Measurements from ENCODE around the gene ZNF792.
"Not testable (repeated sequence)": the region's sequence is repeated elsewhere in the genome, so short reads cannot be mapped to it uniquely, and the experiment has no call there.

ZNF792 gene

DNA sequence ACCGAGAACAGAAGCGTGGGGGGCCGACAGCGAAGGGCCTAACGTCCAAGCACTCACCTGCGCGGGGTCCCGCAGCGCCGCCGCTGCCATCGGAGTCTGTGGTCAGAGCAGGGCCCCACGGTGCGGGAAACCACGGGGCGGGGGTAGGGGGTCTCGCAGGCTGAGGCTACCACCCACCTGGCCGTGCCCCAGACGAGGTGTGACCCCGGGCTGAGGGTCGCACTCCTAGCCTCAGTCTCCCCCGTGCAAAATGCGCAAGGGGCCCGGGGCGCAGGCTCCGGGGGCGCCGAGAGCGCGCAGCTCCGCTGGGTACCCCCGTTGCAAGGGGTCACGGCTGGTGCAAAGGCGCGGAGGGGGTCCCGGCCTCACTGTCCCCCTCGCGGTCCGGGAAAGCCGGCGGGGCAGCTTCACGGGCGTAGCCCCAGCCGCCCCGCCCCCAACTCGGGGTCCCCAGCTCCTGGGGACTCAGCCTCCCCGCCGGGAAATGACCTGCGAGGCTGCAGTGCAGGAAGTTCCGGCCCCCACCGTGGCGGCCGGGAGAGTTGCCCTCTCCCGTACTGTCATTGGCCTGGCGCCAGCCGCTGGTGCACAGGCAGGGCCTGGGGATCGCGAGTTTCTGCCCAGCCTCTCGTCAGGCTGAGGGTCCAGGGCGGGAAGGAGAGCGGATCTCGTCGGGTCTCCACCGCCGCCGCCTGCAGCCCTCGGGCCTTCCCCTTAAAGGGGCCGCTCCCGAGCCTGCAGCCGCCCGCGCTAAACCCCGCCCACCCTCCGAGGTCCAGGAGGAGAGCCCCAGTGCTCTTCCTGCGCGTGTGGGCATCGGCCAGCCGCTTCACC is at the start of gene ZNF792:
TSS of gene ZNF792 (minus strand) at position 657 of the 834 bp plus-strand sequence. CDS start at position 90, 567 bp downstream.
- peak; percentile 63 to 72 for DNase-seq

DNA sequence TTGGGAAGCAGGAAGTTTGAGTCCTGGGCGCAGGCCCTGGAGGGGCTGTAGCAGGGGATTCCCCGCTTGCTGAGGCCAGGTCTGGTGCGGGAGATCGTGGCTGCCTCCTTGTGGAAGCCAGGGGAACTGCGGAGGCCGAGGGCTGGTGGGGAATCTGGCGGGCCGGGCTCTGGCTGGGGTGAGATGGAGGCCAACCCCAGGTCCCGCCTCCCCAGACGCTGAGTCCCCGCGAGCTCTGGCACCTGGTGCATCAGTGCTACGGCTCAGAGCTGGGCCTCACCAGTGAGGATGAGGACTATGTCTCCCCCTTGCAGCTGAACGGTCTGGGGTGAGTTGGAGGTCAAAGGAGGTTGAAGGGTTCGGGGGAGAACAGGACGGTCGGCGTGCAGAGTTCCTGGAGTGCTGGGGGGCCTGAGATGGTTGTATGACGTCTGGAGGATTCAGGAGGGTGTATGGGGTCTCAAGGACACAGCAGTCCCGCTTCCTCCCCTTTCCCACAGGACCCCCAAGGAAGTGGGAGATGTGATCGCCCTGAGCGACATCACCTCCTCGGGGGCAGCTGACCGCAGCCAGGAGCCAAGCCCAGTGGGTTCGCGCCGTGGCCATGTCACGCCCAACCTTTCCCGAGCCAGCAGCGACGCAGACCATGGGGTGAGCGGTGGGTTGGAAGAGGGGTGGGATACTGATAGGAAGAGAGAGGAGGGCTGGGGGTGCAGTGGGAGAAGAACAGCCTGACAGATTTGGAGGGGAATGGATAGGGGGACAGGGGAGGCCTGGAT is 49.2 kb upstream of the ZNF792 start:
- peak; percentile 84 to 88 for DNase-seq

DNA sequence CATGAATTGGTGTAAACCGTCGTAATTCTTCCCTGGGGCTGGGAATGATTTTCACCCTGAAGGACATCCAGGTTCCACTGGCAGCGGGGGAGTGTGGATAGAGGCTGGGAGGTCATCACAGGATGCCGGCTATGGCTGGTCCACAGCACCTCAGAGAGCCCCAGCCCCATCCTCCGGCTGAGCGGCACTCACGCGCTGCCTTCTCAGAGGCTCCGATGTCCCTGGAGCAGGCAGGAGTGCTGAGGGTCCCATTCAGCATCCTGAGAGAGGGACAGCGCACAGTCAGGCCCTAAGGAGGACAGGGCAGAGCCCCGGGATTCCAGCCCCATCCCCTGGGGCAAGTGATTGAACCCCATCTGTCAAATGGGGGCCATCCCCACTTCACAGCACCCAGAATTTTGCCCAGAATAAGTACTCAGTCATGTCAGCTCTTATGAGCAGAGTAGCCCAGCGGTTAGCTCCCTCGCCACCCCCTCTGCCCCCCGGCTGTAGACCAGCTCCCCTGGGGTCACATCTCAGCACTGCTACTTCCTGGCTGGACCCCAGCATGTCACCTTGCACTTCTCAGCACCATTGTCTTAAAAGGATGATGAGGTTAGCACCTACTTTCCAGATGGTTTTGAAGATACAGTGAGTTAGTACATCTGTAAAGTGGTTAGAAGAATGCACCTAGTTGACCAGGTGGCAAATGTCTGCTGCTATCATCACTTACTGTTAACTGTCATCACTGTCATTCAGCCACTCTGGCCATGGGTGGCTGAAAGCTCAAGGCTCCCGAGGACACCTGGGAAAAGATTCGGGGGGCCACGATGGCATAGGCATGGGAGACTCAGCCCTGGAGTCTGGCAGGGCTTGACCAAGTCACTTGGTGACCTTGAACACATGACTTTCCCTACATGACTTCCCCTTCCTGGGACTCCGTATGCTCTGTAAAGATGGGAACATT is 48.0 kb upstream of the ZNF792 start:
- DNase-seq = no peak

DNA sequence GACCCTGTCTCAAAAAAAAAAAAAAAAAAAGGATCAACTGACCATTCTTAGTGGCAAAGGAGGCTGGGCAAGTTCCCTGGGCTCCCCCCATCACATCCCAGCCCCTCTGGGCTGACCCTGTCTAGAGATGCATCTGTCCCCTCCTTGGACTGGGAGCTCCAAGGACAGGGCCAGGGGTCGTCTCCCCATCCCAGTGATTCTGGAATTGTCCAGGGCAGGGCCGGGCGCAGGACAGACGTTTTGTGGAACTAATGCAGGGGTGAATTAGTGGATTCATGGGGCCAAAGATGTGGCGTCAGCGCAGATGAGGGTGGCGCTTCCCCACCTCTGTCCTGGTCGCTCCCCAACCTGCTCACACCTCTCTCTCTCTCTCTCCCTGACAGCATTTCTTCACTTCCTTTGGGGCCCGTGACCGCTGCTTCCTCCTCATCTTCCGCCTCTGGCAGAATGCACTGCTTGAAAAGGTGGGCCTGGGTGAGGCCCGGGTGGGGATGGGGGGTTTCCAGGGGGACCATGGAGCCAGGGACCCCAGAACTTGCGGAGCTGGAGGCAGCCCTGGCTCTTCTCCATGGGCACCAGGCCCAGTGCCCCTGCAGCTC is 47.2 kb upstream of the ZNF792 start:
- DNase-seq = no peak

DNA sequence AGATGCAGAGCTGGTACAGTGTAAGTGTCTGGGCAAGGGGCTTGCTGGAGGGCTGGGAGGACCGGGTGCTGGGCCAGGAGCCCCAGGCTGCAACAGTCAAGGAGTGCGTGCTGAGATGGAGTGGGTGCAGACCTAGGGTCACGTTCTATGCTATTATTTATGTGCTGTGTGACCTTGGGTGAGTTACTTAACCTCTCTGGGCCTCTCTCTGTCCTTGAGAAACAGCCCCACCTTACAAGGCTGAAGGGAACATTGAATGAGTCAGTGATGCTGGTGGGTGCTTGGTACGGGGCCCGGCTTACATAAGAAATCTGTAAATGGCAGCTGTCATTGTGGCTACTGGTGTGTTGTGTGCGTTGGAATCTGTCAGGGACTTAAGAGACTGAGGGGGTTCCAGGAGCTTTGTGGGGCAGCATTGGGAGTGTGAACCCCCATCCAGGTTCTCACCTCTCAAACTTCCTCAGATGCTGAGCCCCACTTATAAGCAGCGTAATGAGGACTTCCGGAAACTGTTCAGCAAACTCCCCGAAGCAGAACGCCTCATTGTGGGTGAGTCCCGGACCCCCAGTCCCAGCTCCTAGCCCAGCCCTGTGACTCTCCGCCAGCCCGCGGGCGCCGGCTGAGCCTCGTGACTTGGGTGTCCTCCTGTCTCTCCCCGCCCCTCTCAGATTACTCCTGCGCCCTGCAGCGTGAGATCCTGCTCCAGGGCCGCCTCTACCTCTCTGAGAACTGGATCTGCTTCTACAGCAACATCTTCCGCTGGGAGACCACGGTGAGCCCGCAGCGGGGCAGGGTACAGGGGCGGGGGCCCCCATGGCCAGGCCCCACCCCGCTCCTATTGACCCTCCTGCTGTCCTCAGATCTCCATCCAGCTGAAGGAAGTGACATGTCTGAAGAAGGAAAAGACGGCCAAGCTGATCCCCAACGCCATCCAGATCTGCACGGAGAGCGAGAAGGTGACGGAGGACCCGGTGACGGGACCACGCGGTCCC is 45.7 kb upstream of the ZNF792 start:
- no peak for DNase-seq

DNA sequence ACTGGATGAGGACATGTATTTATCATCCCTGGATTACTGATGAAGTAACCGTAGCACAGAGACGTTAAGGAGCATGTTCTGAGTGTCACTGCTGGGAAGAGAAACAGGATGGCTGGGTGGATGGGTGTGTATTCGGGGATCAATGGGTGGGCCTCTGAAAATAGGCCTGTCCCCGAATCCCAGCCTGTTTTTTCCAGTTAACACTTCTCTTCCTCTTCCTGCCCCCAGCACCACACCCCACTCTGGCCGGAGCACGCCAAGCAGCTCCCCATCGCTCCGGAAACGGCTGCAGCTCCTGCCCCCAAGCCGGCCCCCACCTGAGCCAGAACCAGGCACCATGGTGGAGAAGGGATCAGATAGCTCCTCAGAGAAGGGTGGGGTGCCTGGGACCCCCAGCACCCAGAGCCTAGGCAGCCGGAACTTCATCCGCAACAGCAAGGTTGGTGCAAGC is 44.9 kb upstream of the ZNF792 start:
- no peak for DNase-seq

DNA sequence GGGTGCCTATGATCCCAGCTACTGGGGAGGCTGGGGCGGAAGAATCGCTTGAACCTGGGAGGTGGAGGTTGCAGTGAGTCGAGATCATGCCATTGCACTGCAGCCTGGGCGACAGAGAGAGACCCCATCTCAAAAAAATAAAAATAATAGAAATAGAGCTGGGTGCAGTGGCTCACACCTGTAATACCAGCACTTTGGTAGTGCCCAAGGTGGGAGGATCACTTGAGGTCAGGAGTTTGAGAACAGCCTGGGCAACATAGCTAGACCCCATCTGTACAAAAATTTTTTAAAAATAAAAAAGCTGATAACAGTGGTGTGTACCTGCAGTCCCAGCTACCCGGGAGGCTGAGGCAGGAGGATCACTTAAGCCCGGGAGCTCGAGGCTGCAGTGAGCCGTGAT is 43.4 kb upstream of the ZNF792 start:
- DNase-seq = not testable (repeated sequence)

DNA sequence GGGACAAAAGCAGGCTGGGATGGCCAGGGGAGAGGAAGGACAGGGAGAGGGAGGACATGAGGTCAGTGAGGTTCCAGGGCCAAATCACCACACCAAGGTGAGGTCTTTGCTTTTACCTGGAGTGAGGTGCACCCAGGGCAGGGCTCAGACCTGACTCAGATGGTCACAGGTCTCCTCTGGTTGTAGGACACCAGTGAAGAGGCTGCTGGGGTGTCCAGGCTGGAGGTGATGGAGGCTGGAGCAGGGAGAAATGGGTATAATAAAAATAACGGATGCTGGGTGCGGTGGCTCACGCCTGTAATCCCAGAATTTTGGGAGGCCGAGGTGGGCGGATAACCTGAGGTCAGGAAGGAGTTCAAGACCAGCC is 43.0 kb upstream of the ZNF792 start:
- DNase-seq = no peak

DNA sequence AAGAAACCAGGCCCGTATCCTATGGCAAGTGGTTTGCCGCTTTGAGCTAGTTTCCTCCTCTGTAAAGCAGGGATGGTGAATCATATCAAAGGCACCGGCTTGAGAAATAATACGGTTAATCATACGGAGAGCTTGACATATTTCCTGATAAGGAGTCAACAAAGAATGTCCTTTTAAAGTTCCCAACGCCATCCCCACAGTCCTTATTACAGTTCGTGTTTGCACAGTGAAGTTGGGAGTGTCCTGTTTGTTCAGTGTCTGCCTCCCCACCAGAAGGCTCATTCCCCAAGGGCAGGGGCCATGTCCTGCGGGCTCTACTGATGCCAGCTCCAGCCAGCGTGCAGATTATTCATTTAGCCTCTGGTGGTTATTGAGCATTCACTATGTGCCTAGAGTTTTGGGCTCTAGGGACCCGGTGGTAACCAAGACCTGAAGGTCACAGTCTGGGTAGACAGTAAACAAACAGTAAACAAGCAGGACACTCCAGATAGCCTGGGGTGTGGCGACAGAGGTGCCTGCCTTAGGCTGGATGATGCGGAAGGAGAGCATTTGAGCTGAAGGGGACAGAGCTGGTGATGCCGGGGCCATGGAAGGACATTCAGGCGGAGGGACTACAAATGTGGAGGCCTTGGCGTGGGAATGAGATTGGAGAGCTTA is 42.4 kb upstream of the ZNF792 start:
- DNase-seq = no peak

DNA sequence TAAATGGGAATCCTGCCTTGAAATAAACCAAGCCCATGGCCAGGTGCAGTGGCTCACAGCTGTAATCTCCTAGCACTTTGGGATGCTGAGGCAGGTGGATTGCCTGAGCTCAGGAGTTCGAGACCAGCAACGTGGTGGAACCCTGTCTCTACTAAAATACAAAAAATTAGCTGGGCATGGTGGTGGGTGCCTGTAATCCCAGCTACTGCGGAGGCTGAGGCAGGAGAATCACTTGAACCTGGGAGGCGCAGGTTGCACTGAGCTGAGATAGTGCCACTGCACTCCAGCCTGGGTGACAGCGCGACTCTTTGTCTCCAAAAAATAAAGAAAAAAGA is 41.9 kb upstream of the ZNF792 start:
- not testable (repeated sequence) for DNase-seq

DNA sequence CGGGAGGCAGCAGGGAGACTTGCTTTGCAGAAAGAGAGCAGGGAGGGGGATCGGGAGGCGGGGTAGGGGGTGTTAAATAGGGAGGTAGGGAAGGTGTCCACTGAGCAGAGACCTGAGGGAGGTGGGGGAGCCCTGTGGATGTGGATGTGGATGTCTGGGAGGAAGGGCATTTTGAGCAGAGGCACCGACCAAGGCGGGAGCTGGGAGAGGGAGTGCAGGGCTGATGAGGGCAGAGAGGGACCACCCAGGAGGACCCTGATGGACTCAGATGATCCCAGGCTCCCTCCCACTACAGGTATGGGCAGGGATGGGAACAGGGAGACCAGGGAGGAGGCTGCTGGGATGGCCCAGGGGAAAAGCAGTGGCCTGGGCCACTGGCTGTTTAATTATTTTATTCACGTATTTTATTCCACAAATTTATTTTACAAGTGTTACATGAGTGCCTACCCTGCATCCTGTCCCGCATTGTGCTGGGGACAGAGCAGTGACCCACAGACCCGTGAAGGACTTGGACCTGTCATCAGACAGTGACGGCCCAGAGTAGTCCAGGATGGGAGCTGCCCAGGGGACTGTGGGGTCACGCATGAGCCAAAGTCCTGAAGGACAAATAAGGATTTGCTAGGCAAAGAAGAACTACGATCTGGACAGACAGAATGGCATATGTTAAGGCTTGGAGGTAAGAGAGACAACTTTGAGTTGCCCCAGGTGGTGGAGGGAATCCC is 41.4 kb upstream of the ZNF792 start:
- no peak for DNase-seq

DNA sequence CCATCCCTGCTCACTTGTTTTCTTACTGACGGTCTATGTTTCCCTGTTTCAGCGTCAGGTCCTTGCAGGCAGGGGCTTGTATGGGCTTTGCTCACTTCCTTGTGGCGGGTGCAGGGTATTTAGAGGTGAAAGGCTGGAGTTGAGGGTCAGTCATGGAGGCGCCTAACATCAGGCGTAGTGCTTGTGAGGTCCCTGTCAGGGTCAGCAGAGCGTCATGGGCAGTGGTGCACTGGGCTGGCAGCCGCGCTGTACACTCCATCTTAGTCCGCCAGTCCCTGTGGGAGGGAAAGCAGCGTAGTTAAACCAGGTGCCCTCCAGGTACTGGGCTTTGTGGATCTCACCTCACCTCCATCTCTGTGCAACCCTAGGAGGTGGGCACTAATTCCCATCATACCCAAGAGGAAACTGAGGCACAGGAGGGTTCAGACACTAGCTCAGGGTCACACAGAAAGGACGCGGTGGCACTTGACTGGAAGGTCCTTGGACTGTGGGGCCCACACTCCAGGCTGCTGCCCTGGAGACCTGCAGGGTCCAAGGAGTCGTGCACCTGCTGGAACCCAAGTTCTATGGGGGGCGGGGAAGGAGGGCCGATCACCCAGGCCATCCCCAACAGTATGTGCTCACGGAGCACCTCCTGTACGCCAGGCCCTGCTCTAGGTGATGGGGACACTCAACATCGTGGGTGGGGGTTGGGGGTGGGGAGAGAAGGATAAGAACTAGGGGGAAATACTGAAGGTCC is 40.7 kb upstream of the ZNF792 start:
- DNase-seq = no peak

DNA sequence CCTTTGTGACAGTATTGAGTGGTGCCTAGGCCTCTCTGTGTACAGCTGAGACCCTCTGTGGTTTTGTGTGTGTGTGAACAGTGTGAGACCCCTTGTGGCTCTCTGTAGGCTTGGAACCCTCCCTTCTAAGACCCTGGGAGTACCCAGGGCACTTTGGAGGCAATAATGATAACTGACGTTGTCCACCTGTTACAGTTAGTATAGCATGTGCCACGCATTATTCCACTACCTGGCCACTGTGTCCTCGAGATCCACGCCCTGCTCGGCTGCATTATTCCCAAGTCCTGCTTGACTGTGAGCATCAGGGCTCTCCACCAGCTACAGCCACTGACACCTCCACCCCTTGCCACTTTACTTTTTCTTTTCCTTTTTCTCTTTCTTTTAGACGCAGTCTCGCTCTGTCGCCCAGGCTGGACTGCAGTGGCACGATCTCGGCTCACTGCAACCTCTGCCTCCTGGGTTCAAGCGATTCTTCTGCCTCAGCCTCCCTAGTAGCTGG is 38.1 kb upstream of the ZNF792 start:
- no peak for DNase-seq

DNA sequence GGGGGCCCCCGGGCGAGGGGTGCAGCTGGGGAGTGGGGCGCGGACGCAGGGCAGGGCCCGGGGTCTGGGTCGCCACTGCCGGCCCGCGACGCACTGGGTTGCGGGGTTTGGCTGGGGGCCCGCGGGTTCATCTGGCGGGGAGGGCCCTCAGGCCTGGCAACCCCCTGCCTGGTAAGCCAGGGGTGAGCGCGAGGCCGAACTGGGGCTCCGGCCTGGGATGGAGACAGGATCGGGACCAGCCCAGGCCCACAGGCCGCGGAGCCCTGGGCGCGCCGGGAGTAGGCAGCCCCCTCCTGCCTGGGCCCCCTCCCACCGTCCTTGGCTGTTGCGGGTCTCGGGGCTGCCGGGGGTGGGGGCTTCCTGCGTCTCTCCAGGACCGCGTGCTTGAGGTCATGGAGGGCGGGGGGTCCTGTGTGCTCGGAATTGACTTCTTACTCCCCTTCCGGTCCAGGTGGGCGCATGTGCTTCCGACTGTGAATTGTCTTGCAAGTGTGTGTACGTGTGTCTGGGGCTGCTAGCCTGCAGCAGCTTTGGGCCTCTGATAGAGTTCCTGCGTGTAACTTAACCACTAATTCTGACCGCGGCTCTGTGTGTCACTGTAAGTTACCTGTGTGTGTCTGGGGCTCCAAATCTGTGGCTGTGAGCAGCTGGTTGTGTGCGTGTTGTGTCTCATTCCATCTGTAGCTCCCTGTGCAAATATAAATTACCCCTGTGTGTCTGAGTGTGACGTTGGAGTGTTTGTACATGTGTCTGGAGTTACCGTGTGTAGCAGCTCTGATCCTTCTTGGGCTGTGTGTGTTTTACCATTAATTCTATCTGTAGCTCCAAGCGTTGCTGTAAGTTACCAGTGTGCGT is 36.8 kb upstream of the ZNF792 start:
- DNase-seq = peak; percentile 66 to 72

DNA sequence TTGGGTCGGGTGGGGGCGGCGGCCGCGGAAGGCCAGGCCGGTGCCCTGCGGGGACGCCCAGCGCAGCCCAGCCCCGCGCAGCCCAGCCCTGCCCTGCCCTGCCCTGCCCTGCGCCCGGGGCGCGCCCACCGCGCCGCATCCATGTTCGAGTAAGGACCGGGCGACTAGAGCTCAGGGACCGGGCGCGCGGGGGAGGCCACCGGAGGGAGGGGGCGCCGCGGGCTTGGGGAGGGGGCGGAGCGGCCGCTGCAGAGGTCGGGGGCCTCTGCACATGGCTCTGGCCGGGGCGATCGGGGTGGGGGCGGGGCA is 36.3 kb upstream of the ZNF792 start:
- no peak for DNase-seq

DNA sequence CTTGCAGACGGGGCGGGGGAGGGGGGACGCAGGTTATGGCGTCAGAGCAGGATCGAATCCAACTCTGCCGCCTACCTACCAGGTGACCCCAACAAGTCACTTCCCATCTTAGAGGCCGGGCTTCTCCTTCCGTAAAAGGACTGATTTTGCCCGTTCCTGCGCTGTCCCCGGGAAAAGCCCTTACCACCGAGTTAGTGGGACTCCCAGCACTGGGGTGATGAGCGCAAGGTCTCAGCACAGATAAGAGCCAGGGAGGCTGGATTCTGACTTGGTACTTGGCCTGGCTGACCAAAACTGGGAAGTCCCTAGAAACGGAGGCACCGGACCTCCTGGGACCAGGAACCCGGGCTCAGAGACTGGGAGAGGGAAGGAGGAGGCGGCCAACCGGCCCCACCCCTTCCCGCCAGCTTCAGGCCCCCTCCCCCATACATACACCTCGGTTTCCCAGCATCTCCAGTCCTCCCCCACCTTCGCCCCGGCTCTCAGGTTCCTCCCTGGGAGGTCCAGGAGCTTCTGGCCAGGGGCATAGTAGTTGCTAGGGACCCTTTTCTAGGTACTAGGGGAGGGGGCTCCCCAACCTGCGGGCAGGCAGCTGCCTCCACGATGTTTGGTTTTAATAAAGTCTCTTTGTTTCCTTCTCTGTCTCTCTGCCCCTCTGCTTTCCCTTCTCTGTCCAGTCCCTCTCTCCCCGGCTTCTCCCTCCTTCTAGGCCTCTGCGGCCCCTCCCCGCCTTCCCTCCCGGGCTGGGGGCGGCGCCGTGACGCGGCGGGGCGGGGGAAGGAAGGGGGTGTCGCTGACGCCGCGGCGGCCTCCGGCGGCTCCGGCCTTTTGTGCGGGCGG is 35.7 kb upstream of the ZNF792 start, which contains the start of gene GRAMD1A:
TSS of gene GRAMD1A (plus strand) at position 826 of the 840 bp plus-strand sequence. CDS start 156 bp downstream, outside the sequence.
- DNase-seq = peak; percentile 77 to 85

All from stimulated activated CD4-positive, alpha-beta T cell treated with anti-CD3 and anti-CD28 coated beads, Interleukin-2, amount 100 ng/mL, for 24 hours (primary cell).